DOHH2 (cell line): ENCODE results near the gene MCC.

Source experiments
- H3F3A ChIP-seq: fragments of 200-600 bp; sonication (generic), shearing (Covaris generic); 2 replicates; pipeline ENCODE4 v1.6.0; 2016; ENCODE audit warnings: antibody characterized with exemption, mild to moderate bottlenecking; ENCODE audit not compliant: control insufficient read depth, insufficient read depth
- H3K27ac ChIP-seq: fragments of 200-600 bp; sonication (generic); 2 replicates; pipeline ENCODE4 v1.5.1; 2014; ENCODE audit warnings: low read depth, mild to moderate bottlenecking, low read length, moderate library complexity
- H3K27me3 ChIP-seq: fragments of 200-600 bp; sonication (generic); 2 replicates; pipeline ENCODE4 v1.6.1; 2014; ENCODE audit warnings: mild to moderate bottlenecking, low read length, mixed read lengths; ENCODE audit not compliant: control insufficient read depth
- H3K36me3 ChIP-seq: fragments of 200-600 bp; sonication (generic); 2 replicates; pipeline ENCODE4 v1.6.1; 2014; ENCODE audit warnings: mild to moderate bottlenecking, low read length, moderate library complexity, mixed read lengths; ENCODE audit not compliant: control insufficient read depth
- H3K4me1 ChIP-seq: fragments of 200-600 bp; sonication (generic); 2 replicates; pipeline ENCODE4 v1.6.1; 2014; ENCODE audit warnings: mild to moderate bottlenecking, low read length, mixed read lengths; ENCODE audit not compliant: control insufficient read depth
- H3K4me2 ChIP-seq: fragments of 200-600 bp; sonication (generic); 2 replicates; pipeline ENCODE4 v1.6.0; 2014; ENCODE audit warnings: mild to moderate bottlenecking, low read length, moderate library complexity
- H3K4me3 ChIP-seq: fragments of 200-600 bp; sonication (generic); 2 replicates; pipeline ENCODE4 v1.5.1; 2014; ENCODE audit warnings: mild to moderate bottlenecking, low read length, mixed read lengths
- H3K79me2 ChIP-seq: fragments of 200-600 bp; sonication (generic); 2 replicates; pipeline ENCODE4 v1.6.1; 2014; ENCODE audit warnings: mild to moderate bottlenecking, low read length, mixed read lengths; ENCODE audit not compliant: control insufficient read depth
- H3K9me2 ChIP-seq: fragments of 200-600 bp; sonication (generic); replicated peaks from 2 replicates; pipeline ENCODE4 v1.6.1; 2014; ENCODE audit warnings: mild to moderate bottlenecking, low read length, mixed read lengths; ENCODE audit not compliant: control insufficient read depth
- H3K9me3 ChIP-seq: fragments of 200-600 bp; sonication (generic); 2 replicates; pipeline ENCODE4 v1.6.1; 2014; ENCODE audit warnings: antibody characterized with exemption, low read length, mixed read lengths; ENCODE audit not compliant: control insufficient read depth, insufficient read depth
- H4K20me1 ChIP-seq: fragments of 200-600 bp; sonication (generic); 2 replicates; pipeline ENCODE4 v1.6.0; 2014; ENCODE audit warnings: low read depth, mild to moderate bottlenecking, antibody characterized with exemption, low read length, moderate library complexity; ENCODE audit not compliant: control insufficient read depth, insufficient read depth
- EZH2phosphoT487 ChIP-seq: fragments of 200-600 bp; sonication (generic); IDR thresholded peaks from 2 replicates; pipeline ENCODE4 v1.6.1; 2017; ENCODE audit warnings: borderline replicate concordance, mild to moderate bottlenecking, antibody characterized with exemption, low read length, moderate library complexity, mixed read lengths
- TF ChIP-seq, protein P1 (sequence below): fragments of 200-600 bp; sonication (generic); IDR thresholded peaks from one replicate; pipeline ENCODE4 v1.5.1; 2014; ENCODE audit warnings: antibody characterized with exemption, mild to moderate bottlenecking, low read depth, low read length; ENCODE audit not compliant: poor library complexity, severe bottlenecking

Gene MCC

DNA sequence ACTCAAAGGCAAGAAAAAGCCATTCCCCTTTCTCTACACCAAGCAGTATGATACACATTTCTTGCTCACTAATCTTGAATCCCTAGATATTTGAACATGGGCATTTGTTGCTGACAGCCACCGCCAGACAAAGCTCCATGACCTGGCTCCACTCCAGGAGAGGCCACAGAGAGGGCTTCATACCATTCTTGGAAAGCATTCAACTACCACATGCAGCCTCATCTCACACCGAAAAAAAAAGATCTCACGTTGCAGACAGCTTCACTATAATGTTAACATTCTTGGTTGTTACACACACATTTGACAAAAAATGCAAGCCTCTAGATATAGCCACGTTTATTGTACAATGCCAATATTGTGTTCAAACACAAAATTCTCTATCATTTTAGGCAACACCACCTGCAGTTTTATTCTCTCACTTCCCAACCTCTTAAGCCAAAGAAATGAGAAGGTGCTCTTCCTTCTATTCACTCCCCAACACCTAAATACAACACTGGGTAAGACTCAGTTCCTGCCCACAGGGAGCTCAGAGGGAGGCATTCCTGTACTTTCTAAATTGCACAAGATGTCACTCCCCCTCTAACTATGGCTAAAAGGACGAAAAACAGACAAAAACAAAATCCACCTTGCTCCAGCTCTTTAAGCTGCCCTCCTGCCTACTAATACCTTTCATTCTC is 275.9 kb downstream of the MCC start:
- H3K9me2 ChIP-seq: no peaks in the 10 kb centered on the region
- H3K4me2 ChIP-seq: no peak overlapping the region
- H3K79me2 ChIP-seq: no peaks in the 10 kb centered on the region
- H3K4me3 ChIP-seq: no peak overlapping the region
- no peaks in the 10 kb centered on the region for H4K20me1 ChIP-seq
- H3K36me3 ChIP-seq: no peaks in the 10 kb centered on the region
- H3K27me3 ChIP-seq: peaks cover 16% of the 10 kb centered on the region
- no peak overlapping the region for H3K27ac ChIP-seq
- TF ChIP-seq EZH2phosphoT487: no peak
- TF ChIP-seq, protein P1, sequence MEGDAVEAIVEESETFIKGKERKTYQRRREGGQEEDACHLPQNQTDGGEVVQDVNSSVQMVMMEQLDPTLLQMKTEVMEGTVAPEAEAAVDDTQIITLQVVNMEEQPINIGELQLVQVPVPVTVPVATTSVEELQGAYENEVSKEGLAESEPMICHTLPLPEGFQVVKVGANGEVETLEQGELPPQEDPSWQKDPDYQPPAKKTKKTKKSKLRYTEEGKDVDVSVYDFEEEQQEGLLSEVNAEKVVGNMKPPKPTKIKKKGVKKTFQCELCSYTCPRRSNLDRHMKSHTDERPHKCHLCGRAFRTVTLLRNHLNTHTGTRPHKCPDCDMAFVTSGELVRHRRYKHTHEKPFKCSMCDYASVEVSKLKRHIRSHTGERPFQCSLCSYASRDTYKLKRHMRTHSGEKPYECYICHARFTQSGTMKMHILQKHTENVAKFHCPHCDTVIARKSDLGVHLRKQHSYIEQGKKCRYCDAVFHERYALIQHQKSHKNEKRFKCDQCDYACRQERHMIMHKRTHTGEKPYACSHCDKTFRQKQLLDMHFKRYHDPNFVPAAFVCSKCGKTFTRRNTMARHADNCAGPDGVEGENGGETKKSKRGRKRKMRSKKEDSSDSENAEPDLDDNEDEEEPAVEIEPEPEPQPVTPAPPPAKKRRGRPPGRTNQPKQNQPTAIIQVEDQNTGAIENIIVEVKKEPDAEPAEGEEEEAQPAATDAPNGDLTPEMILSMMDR: no peak
- no peaks in the 10 kb centered on the region for H3K9me3 ChIP-seq
- H3F3A ChIP-seq: no peaks in the 10 kb centered on the region
- no peaks in the 10 kb centered on the region for H3K4me1 ChIP-seq

DNA sequence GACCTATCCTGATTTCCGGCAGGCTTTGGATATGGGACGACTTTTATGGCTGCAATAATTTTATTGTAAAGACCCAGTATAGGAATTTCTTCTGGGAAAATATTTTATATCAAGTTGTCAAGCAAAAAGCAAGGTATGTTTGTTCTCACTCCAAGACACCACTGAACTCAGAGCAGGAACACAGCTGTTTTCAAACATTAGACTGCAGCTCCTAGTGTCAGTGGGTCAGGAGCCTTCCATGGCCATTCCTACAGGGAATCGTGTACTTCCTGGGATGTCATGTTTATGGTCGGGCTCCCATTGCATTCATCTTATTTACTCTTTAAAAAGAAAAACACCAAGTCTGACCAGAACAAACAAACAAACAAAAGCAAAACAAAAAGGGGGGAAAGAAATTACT is 278.8 kb downstream of the MCC start:
- Histone ChIP-seq H3K27ac (no peak overlapping the region), H3K36me3 (no peaks in the 10 kb centered on the region), H3K9me3 (no peaks in the 10 kb centered on the region), H3K4me2 (no peak overlapping the region), H3K4me3 (no peak overlapping the region), H3K27me3 (peaks cover 16% of the 10 kb centered on the region), H3K79me2 (no peaks in the 10 kb centered on the region), H3F3A (no peaks in the 10 kb centered on the region), H3K4me1 (no peaks in the 10 kb centered on the region), H4K20me1 (no peaks in the 10 kb centered on the region), H3K9me2 (no peaks in the 10 kb centered on the region)
- TF ChIP-seq, protein P1: no peak
- TF ChIP-seq EZH2phosphoT487: no peak

DNA sequence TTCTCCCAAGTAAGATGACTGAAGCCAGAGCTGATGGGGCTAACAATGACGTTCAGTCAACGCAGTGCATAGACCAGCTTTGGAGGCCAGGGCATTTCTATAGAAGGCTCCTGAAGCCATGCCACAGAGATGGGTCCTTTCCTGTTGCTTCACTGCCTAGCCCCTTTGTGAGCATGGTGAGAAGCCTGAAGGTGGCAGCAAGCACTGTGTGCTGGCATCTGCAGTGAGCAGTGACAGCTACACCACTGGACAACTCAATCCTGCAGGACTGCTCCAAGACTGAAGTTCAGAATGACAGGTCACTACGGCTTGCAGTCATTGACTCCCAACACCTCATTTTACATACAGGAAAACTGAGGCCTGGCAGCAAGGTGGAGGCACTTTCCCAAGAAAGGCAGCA is 282.4 kb downstream of the MCC start:
- Histone ChIP-seq H3K27me3 (0 out of 2 replicates have a peak, but pooled peaks cover 2% of the 10 kb centered on the region), H4K20me1 (no peaks in the 10 kb centered on the region), H3K79me2 (no peaks in the 10 kb centered on the region), H3K4me2 (no peak overlapping the region), H3K27ac (no peak overlapping the region), H3F3A (no peaks in the 10 kb centered on the region), H3K9me3 (no peaks in the 10 kb centered on the region), H3K4me3 (no peak overlapping the region), H3K9me2 (no peaks in the 10 kb centered on the region), H3K36me3 (no peaks in the 10 kb centered on the region), H3K4me1 (no peaks in the 10 kb centered on the region)
- TF ChIP-seq, protein P1: no peak
- no peak for TF ChIP-seq EZH2phosphoT487
